GM18858 (cell line): ENCODE results near the gene RUNDC1.
"Not testable (repeated sequence)": the region's sequence is repeated elsewhere in the genome, so short reads cannot be mapped to it uniquely, and the experiment has no call there.

Source experiments
- ATAC-seq: cut with Tn5 transposase; IDR thresholded peaks from one replicate; pipeline ENCODE4 v1.9.1; 2021; ENCODE audit not compliant: unreplicated experiment

The RUNDC1 gene

GRCh38 chr17:42980274-42980765, at the start of gene RUNDC1:
Gene RUNDC1 (plus strand): TSS chr17:42980565. CDS start chr17:42980577, 12 bp downstream.
- peak; percentile 16 for ATAC-seq

GRCh38 chr17:42937712-42938596, 42.4 kb upstream of the RUNDC1 start:
- no peak for ATAC-seq

DNA sequence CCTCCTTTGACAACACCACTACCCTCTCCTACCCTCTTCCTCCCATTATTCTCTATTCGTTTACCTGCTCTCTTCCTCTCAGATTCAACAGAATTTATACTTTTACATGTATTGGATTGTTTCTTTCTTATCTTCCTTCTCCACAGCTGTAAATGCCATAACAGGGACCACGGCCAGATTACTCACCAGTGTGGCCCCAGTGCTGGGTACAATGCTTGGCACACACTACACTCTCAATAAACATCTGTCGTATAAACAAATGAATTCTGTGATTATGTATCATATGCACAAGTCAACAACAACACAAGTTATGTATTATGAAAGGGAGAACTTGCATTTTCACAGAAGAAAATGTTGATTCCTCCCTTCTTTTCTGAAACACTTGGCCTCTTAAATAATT, 36.2 kb upstream of the RUNDC1 start:
- no peak for ATAC-seq

- ATAC-seq: no peak
These were observed 33.6 kb upstream of the RUNDC1 start for GRCh38 chr17:42946812-42947211.

- no peak for ATAC-seq
These were observed 30.2 kb upstream of the RUNDC1 start for GRCh38 chr17:42950044-42950783.

DNA sequence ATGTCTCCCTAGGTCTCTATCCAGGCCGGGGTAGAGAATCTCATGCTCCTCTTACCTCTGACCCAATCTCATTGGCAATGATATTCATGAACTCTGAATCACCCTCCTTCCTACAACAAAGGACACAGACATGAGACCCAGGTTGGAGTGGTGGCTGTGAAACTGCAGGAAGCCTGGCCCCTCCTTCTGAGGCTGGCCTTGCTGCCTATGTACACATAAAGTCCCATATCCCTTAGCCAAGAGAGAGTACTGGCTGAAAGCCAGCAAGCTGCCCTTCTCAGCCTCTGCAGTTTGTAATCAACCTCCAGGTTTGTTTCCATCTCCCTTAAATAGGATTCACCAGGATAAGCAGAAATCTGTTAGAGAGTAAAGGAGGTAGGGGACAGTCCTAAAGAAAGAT, 26.7 kb upstream of the RUNDC1 start:
- no peak for ATAC-seq

DNA sequence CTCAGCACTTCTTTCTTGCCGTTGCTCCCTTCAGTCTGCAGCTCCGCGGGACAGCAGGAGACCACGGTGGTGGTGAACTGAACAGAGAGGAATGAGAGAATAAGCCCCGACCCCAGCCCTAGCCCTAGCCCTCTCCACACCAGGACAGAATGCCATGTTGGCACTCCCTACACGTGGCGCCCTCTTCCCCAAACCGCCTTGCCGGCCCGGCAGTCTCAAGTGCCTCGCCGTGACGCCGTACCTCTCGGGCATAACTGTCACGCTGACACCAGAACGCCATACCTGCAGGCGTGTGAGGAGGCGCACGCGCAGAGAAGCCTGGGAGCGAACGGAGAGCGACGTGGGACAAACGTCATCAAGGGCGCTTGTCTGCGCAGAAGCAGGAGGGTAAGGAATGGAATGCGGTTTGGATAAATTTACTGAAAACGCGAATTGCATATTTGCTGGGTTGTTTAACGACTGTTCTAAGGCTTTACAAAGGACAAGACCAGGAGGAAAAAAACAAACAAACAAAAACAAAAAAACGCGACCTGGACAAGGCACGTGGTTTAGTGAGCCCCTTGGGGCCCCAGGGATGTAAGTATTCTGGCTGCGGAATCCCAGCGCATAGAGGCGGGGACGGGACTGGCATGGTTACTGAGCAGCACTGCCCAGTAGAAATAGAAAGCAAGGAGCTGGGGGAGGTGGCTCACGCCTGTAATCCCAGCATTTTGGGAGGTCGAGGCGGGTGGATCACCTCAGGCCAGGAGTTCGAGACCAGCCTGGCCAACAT, 16.0 kb upstream of the RUNDC1 start, which contains the start of gene AARSD1:
TSS of gene AARSD1 (minus strand) at position 294 of the 772 bp plus-strand sequence. CDS start at position 280, 14 bp downstream.
- no peak for ATAC-seq

DNA sequence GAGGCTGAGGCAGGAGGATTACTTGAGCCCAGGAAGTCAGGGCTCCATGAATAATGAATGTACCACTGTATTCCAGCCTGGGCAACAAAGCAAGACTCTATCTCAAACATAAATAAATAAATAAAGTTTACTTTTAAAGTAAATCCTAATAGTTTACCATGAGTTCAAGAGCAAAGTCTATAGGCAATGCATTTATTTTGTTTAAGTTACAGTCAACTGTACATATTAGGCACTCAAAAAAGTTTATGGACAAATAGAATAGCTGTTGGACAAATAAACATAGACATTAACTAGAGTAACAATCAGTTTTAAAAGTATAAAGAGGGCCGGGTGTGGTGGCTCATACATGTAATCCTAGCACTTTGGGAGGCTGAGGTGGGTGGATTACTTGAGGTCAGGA, 12.4 kb upstream of the RUNDC1 start:
- ATAC-seq: no peak

GRCh38 chr17:42969001-42969581, 11.3 kb upstream of the RUNDC1 start:
- no peak for ATAC-seq

DNA sequence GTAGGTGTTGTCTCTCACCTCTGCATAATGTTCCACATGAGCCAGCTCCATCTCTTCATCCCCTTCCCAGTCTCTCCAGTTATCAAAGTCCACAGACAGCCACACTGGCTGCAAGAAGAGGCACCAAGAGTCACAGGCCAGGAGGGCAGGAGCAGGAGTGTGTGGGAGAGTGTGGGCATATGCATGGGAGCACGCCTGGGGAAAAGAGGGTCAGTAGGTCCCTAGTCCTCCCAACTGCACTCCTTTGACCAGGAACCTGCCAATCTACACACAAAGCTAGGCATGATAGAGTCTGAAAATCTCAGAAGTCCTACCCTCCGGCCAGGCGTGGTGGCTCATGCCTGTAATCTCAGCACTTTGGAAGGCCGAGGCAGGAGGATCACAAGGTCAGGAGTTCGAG, 8.8 kb upstream of the RUNDC1 start:
- ATAC-seq: no peak

- not testable (repeated sequence) for ATAC-seq
These were observed 7.0 kb upstream of the RUNDC1 start for GRCh38 chr17:42973323-42973722.

DNA sequence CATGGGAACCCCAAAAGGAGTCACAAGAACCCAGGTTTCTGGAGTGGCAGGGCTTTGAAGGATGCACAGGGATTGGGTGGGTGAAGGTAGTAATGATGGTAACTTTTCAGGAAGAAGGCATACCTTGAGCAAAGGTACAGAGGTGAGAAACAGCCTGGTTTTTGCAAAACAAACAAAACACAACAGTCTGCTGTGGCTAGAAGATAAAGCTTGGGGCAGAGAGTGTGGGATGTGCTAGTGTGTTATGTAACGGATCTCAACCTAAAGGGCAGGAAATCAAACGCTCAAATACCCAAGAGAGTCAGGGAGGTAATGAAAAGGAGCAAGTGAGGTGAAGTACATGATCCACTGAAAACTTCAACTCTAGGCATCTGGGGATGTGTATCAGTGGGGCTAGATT, 5.1 kb upstream of the RUNDC1 start:
- ATAC-seq: no peak

DNA sequence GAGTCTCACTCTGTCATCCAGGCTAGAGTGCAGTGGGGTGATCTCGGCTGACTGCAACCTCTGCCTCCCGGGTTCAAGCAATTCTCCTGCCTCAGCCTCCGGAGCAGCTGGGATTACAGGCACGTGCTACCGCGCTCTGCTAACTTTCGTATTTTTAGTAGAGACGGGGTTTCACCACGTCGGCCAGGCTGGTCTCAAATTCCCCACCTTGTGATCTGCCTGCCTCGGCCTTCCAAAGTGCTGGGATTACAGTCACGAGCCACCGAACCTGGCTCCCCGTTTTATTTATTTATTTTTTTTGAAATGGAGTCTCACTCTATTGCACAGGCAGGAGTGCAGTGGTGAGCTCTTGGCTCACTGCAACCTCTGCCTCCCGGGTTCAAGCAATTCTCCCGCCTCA, 4.7 kb upstream of the RUNDC1 start:
- not testable (repeated sequence) for ATAC-seq

DNA sequence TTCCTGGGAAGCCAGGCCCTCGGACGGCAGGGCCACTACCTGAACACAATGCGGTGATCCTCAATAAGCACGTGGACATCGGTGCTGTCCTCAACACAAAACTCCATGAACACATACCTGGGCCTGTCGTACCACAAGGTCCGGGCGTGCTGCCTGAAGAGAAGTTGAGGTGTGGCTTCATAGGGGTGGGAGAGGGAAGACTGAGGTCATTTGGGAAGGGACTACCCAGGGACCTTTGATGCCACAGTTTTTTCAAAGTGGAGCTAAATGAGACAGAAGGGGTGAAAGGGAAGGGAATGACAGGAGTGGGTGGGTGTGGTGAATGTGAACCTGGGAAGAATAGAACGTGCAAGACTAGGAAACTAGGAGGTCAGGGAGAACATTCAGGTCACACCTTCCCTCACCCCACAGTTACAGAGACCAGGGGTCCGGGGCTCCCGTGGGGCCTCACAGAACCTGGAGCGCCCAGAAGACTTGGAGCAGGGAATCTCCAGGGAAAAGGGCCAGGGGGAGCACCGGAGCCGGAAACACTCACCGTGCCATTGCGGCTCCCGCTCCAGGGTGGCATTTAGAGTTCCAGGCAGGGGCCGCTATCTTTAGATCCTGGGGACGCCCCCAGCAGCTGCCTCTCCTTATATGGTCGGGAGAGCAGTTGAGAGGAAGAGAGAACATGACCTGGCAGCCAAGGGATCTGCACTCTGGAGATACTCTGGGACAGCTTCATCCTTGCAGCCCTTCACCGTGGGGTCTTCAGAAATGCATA, 673 bp upstream of the RUNDC1 start, which contains the start of gene PTGES3L:
TSS of gene PTGES3L (minus strand) at position 570 of the 763 bp plus-strand sequence. CDS start at position 543, 27 bp downstream.
- no peak for ATAC-seq

DNA sequence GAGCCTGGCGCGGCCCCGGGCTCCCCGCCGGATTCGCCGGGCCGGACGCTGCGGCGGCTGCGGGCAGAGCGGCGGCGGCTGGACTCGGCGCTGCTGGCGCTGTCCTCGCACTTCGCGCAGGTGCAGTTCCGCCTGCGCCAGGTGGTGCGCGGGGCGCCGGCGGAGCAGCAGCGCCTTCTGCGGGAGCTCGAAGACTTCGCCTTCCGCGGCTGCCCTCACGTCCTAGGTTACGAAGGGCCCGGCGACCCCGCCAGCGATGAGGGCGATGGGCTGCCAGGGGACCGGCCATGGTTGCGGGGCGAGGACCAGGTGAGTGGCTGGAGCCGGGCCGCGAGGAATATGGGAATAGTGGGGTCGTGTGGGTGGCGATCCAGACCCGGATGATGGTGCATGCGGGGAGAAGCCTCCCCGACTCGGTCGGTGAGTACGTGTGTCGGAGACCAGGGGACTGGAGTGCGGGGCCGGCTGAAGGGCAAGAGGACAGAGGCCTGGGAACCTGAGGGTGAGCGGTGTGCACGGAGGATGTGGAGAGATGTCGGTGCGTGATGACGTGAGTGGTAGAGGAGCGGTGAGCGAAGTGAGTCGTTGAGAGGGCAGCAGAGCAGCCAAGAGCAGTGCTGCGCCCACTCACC, 517 bp downstream of the RUNDC1 start:
- peak; percentile 36 for ATAC-seq

DNA sequence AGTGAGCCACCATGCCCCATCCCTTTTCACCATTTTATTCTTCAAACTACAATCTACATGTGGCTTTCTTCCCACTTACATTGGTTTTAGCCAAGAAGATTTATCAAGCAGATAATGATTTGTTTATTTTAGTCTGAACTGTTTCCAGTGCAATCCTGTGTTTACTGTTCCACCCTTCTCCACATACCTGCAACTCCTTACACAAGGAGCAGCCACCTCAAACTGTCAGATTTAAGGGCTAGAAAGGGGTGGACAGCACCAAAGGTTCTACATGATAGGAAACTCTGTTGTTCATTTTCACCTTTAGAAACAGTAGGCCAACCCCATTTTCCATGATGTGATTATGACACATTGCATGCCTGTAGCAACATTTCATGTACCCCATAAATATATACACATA, 1.9 kb downstream of the RUNDC1 start:
- ATAC-seq: no peak

- ATAC-seq: peak; percentile 42
These were observed 4.9 kb downstream of the RUNDC1 start for GRCh38 chr17:42985225-42985624.

GRCh38 chr17:42989141-42989540, 8.8 kb downstream of the RUNDC1 start:
- ATAC-seq: no peak
